Skin epidermis (tissue), 12 donors: Measurements from ENCODE around the gene PLEKHM1.

Experiments
- H3K27ac ChIP-seq, 21 experiments: fragments of 200-600 bp; sonication (generic) in 11 of 21; one replicate each; pipeline ENCODE4 v1.5.0; 2020; ENCODE audit warnings: mild to moderate bottlenecking in 3 of 21, inconsistent platforms in 2 of 21, moderate library complexity in 2 of 21
- H3K4me3 ChIP-seq, 7 experiments: fragments of 200-600 bp; sonication (generic) in 2 of 7; one replicate each; pipeline ENCODE4 v1.5.0; 2020; ENCODE audit warnings: inconsistent platforms in 2 of 7, mild to moderate bottlenecking in 2 of 7, moderate library complexity in 1 of 7

The PLEKHM1 gene

GRCh38 chr17:45391291-45391690 lies 99.2 kb downstream of the PLEKHM1 start:
- Histone ChIP-seq H3K4me3 (no peak overlapping the region), H3K27ac (no peak overlapping the region)

- H3K27ac ChIP-seq: no peak overlapping the region
- H3K4me3 ChIP-seq: no peak overlapping the region
These were observed 101.2 kb downstream of the PLEKHM1 start for GRCh38 chr17:45389354-45389753.

- H3K4me3 ChIP-seq: no peak overlapping the region
- no peak overlapping the region for H3K27ac ChIP-seq
These were observed 101.8 kb downstream of the PLEKHM1 start for GRCh38 chr17:45388604-45389325.

- Histone ChIP-seq H3K27ac (no peak overlapping the region), H3K4me3 (no peak overlapping the region)
These were observed 102.8 kb downstream of the PLEKHM1 start for GRCh38 chr17:45387739-45388138.

GRCh38 chr17:45386178-45386577 lies 104.3 kb downstream of the PLEKHM1 start:
- no peak overlapping the region for H3K4me3 ChIP-seq
- H3K27ac ChIP-seq: no peak overlapping the region
